Erythroblast (primary cell): ENCODE results near the gene P2RX4.

ENCODE experiments used
- GATA1 ChIP-seq: IDR thresholded peaks from 2 replicates; pipeline ENCODE4 v1.6.1; 2011; ENCODE audit warnings: low read depth, mild to moderate bottlenecking, control low read depth, low read length, moderate library complexity
- POLR2A ChIP-seq: IDR thresholded peaks from 2 replicates; pipeline ENCODE4 v1.6.1; 2011; ENCODE audit warnings: mild to moderate bottlenecking, low read length

DNA sequence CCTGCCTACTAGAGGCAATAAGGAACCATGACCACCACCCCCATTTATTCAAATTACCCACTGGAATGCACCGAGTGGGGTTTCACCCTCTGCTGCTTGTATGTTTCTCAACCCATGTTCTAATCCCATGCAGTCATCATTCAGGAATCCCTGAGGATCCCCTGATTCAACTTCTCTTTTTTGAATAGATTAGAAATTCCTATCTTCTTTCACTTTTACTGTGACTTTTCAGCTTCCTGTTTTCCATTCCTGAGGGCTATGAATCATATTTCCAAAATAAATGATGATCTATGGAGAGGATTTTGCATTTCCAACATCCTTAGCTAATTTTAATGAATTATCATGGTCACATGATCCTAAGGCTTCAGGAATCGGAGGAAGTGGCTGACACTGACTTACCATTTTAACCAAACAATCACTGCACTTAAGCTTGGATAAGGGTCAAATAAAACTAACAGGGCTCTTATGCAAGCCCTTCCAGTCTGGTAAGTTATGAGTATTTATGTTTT is 19.4 kb upstream of the P2RX4 start:
- no peak for TF ChIP-seq POLR2A
- no peak for TF ChIP-seq GATA1
